PFSK-1 (cell line): ENCODE data around the gene CACNA1C.
A peak's percentile ranks its signal among the peaks of the same experiment; 100 is the strongest.

ENCODE experiments used
- FOXP2 ChIP-seq: optimal IDR thresholded peaks from 2 replicates; pipeline ENCODE3; 2011; ENCODE audit warnings: borderline replicate concordance, control low read depth, inconsistent platforms; ENCODE audit not compliant: insufficient read depth; ENCODE audit errors: extremely low read length, extremely low read depth
- POLR2AphosphoS5 ChIP-seq: IDR thresholded peaks from 2 replicates; pipeline ENCODE4 v1.6.1; 2012; ENCODE audit warnings: low read depth, mild to moderate bottlenecking, control low read depth, low read length, moderate library complexity
- REST ChIP-seq, 2 experiments: IDR thresholded peaks; 2 replicates each; pipeline versions ENCODE4 v1.6.1 to v1.8.0; 2011 to 2012; ENCODE audit warnings: low read depth in 2 of 2, low read length in 2 of 2, control low read depth in 1 of 2, inconsistent platforms in 1 of 2, mild to moderate bottlenecking in 1 of 2, moderate library complexity in 1 of 2; ENCODE audit not compliant: insufficient read depth in 1 of 2
- SIN3A ChIP-seq: IDR thresholded peaks from 2 replicates; pipeline ENCODE4 v1.6.1; 2012; ENCODE audit warnings: mild to moderate bottlenecking, low read length, moderate library complexity, borderline replicate concordance; ENCODE audit not compliant: insufficient read depth
- TAF1 ChIP-seq: IDR thresholded peaks from 2 replicates; pipeline ENCODE4 v1.6.1; 2012; ENCODE audit warnings: low read length, control low read depth, borderline replicate concordance; ENCODE audit not compliant: insufficient read depth

Gene CACNA1C

GRCh38 chr12:2154521-2154920 is 101.7 kb downstream of the CACNA1C start:
- TF ChIP-seq SIN3A (no peak), TAF1 (no peak), FOXP2 (no peak), REST (IDR thresholded peaks at IDR 0.05; ENCODE audit: insufficient read depth in 1 of 2, low read depth in 2 of 2, low read length in 2 of 2) (no peak), POLR2AphosphoS5 (no peak)

- TF ChIP-seq FOXP2: no peak
- no peak for TF ChIP-seq REST (IDR thresholded peaks at IDR 0.05; ENCODE audit: insufficient read depth in 1 of 2, low read depth in 2 of 2, low read length in 2 of 2)
- no peak for TF ChIP-seq TAF1
- TF ChIP-seq POLR2AphosphoS5: no peak
These were observed 103.5 kb downstream of the CACNA1C start for GRCh38 chr12:2156333-2156732.

- TF ChIP-seq REST (IDR thresholded peaks at IDR 0.05; ENCODE audit: insufficient read depth in 1 of 2, low read depth in 2 of 2, low read length in 2 of 2) (no peak), FOXP2 (no peak), POLR2AphosphoS5 (no peak), TAF1 (no peak), SIN3A (no peak)
These were observed 107.3 kb downstream of the CACNA1C start for GRCh38 chr12:2160043-2160442.

GRCh38 chr12:2161473-2161872 is 108.7 kb downstream of the CACNA1C start:
- TF ChIP-seq POLR2AphosphoS5 (no peak), TAF1 (no peak), FOXP2 (no peak), REST (IDR thresholded peaks at IDR 0.05; ENCODE audit: insufficient read depth in 1 of 2, low read depth in 2 of 2, low read length in 2 of 2) (no peak), SIN3A (no peak)

- TF ChIP-seq SIN3A (no peak), REST (IDR thresholded peaks at IDR 0.05; ENCODE audit: insufficient read depth in 1 of 2, low read depth in 2 of 2, low read length in 2 of 2) (no peak), FOXP2 (peak; percentile 34)
These were observed 110.6 kb downstream of the CACNA1C start for GRCh38 chr12:2163177-2163941.
